GM21717 (cell line): ENCODE measurements around the gene MRAP.

Experiments
- ATAC-seq: cut with Tn5 transposase; IDR thresholded peaks from one replicate; pipeline ENCODE4 v1.9.1; 2021; ENCODE audit warnings: mild to moderate bottlenecking, moderate library complexity; ENCODE audit not compliant: unreplicated experiment

MRAP gene

DNA sequence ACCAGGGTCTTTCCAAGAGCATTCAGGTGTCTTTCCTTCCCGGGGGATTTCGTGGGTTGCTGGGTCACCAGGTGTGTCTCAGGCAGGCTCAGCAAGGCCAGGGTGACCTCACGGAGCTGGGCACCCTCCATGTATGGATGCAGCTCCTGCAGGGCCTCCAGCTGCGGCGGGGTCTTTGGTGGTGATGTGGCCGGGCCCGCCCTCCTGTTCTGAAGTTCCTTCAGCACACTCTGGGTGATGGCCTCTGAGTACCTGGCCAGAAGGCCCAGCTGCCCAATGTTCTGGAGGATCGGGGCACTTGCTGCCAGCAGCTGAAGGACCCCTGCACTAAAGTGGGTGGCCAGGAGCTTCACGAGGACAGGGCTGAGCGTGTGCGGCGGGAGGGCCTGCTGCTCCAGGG is 48.7 kb downstream of the MRAP start:
- ATAC-seq: no peak

DNA sequence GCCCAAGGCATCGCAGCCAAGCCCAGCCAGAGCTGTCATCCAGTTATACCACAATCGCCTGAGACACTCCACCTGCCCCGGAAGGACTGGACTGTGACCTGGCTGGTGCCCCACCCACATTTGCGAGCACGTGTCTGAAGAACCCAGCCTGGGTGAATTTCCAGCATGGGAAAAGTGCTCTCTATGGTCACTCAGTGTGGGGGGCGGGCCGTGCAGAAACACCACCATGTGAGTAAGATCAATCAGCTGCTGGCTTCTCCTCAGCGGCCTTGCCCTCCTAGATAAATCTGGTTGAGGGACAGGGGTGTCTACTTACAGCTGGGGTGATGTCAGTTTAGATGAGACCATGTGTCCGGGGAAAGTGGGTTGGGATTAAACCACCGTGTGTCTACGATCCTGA is 49.3 kb downstream of the MRAP start:
- ATAC-seq: no peak

GRCh38 chr21:32348604-32349332 is 50.1 kb downstream of the MRAP start:
- no peak for ATAC-seq

DNA sequence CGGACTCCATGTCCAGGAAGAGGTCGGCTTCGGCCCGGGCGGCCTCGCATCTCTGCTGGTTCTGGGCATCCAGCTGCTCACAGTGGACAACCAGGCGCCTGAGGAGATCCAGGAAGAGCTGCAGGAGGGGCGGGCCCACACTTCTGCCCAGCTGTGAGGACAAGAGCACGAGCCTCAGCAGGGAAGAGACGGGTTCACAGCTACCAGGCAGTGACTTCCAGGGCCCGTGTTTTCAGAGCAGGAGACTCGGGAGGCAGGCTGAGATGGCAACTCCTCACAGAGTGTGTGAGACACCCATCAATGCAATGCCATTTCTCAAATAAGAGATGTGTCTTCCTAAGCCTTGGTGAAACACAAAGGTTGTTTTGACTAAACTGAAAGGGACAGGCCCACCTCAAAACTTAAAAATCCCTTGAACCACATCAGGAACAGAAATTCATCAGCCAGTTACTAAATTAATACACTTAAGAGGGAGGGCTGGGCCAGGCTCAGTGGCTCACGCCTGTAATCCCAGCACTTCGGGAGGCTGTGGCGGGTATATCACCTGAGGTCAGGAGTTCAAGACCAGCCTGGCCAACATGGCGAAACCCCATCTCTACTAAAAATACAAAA is 50.8 kb downstream of the MRAP start:
- ATAC-seq: no peak

DNA sequence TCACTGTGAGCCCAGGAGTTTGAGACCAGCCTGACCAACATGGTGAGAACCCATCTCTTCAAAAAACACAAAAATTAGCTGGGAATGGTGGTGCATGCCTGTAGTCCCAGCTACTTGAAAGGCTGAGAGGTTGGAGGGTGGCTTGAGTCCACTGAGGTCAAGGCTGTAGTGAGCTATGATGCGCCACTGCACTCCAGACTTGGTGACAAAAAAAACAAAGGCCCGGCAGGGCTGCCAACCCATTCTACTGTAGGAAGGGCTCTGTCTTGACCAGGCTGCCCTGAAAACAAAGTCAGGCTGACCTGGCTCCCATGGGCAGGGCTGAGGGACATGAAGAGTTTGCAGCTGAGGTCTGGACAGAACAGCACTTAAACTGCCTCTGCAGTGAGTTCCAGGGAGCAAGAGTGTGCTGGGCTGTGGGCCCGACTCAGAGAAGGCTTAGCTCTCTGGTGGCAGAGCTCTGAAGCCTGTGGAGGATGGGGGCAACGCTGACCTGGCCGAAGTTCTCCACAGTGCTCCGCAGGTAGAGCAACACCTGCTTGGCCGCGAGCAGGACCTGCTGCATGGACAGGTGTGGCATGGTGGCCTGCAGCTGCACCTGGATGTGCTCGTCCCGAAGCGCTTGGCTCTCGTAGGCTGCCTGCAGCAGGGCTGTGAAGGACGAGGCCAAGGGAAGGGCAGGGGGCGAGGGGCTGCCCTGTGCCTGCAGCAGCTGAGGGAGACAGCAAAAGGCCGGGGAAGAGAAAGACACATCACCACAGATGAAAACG is 51.7 kb downstream of the MRAP start:
- ATAC-seq: no peak

- ATAC-seq: no peak
Observed at GRCh38 chr21:32350981-32351380, 52.3 kb downstream of the MRAP start.

GRCh38 chr21:32351428-32351827 is 52.8 kb downstream of the MRAP start:
- no peak for ATAC-seq

DNA sequence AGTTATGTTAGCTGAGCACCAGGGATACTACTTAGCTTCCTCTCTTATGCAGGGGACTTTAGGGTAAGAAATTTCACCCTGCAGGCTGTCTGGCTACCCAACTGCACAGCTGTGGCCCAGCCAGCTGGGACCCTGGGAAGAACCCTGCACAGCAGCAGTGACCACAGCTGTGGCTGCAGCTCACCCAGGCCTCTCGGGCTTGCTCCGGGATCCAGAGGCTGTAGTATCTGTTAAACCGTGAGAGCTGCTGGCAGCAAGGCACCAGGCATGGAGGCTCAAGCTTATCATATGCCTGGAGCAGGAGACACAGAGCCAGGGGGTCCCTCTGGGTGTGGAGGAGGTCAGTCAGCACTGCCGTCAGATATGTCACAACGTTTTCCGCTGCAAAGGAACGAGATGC is 53.9 kb downstream of the MRAP start:
- ATAC-seq: no peak

- no peak for ATAC-seq
Observed at GRCh38 chr21:32353002-32353711, 54.5 kb downstream of the MRAP start.

- no peak for ATAC-seq
Observed at GRCh38 chr21:32356874-32357395, 58.3 kb downstream of the MRAP start.

- ATAC-seq: no peak
Observed at GRCh38 chr21:32359719-32360260, 61.1 kb downstream of the MRAP start.

DNA sequence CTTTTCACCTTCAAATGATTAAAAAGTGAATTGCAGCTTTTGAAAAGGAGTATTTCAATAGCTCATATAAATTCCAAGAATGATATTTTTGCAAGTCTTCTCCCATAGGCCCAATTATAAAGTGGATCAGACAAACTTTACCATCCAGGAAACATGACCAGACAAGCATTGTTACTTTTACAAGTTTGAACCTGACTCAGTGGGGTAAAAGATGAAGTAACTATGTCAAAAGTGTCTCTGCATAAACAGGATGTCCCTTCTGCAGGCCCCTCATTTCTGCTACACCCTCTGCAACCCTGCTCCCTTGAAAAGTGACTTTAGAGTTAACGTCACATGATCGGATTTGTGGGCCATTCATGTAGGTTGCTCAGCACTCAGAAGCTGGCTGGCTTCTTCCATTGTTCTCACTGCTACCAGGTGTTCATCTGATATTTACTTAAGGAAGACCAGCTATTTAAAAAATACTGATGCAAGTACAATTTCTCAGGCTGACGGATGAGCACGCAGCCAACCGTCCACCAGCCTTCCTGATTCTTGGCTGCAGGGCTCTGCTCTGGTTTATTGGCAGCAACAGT is 61.8 kb downstream of the MRAP start:
- ATAC-seq: no peak
